Fibroblast of the aortic adventitia (primary cell): Measurements from ENCODE around the gene RALA. TPM values are rescaled to one million over a fixed set of nuclear protein-coding genes. Genes with fewer than 3 reads are reported as not detected.

Experiments used
- DNase-seq: peaks from one replicate; pipeline ENCODE4 v3.0.0-alpha.2; 2010; ENCODE audit warnings: low read depth
- H3K4me3 ChIP-seq: 2 replicates; pipeline ENCODE4 v1.5.1; 2011; ENCODE audit warnings: low read depth, mild to moderate bottlenecking, control low read depth, low read length, moderate library complexity
- total RNA-seq: library from RNA; depleted of rRNA; stranded (reverse); fragments of >200 nt; gene quantifications from 2 replicates; pipeline ENCODE4 v1.2.3, GENCODE V29; 2012; ENCODE audit warnings: low replicate concordance
- TF ChIP-seq, protein P1 (sequence below): IDR thresholded peaks from 2 replicates; pipeline ENCODE4 v1.5.1; 2011; ENCODE audit warnings: mild to moderate bottlenecking, low read length, control low read depth, inconsistent platforms; ENCODE audit not compliant: insufficient read depth

The RALA gene
- total RNA-seq, 1 donor = 42.7 TPM

DNA sequence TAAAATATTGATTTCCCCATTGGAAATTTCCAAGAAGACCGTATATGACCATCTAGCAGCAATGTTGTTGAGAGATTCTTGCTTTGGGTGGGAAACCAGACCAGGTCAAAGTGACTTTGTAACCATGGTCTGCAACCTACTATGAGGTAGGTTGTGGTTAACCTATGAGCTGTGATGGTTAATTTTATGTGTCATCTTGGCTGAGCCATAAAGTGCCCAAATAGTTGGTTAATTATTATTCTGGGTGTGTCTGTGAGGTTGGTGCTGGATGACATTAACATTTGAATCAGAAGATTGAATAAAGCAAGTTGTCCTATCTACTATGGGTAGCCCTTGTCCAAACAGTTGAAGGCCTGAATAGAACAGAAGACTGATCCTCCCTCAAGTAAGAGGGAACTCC is 18.3 kb upstream of the RALA start:
- TF ChIP-seq, protein P1, sequence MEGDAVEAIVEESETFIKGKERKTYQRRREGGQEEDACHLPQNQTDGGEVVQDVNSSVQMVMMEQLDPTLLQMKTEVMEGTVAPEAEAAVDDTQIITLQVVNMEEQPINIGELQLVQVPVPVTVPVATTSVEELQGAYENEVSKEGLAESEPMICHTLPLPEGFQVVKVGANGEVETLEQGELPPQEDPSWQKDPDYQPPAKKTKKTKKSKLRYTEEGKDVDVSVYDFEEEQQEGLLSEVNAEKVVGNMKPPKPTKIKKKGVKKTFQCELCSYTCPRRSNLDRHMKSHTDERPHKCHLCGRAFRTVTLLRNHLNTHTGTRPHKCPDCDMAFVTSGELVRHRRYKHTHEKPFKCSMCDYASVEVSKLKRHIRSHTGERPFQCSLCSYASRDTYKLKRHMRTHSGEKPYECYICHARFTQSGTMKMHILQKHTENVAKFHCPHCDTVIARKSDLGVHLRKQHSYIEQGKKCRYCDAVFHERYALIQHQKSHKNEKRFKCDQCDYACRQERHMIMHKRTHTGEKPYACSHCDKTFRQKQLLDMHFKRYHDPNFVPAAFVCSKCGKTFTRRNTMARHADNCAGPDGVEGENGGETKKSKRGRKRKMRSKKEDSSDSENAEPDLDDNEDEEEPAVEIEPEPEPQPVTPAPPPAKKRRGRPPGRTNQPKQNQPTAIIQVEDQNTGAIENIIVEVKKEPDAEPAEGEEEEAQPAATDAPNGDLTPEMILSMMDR = no peak
- no peak for DNase-seq

DNA sequence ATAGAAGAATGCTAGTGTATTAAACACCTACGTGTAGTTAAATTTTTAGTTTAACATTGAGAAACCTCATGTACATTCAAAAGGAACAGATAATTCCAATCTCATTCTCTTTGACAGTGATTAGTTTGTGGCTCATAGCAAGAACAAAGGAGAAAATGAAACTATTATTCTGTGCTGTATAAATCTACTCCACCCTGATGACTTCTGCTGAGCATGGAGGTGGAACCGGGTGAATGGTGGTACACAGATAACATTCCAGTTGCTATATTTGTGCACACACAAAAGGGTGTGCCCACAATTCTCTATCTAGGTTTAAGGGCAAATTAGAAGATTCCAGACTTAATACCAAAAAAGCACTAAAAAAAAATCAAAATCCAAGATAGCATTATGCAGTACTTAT is 17.0 kb upstream of the RALA start:
- no peak overlapping the region for H3K4me3 ChIP-seq
- peak; percentile 61 for DNase-seq
- TF ChIP-seq, protein P1 = no peak

More for the DNA sequence above, 18.3 kb upstream of the RALA start:
- no peak overlapping the region for H3K4me3 ChIP-seq

DNA sequence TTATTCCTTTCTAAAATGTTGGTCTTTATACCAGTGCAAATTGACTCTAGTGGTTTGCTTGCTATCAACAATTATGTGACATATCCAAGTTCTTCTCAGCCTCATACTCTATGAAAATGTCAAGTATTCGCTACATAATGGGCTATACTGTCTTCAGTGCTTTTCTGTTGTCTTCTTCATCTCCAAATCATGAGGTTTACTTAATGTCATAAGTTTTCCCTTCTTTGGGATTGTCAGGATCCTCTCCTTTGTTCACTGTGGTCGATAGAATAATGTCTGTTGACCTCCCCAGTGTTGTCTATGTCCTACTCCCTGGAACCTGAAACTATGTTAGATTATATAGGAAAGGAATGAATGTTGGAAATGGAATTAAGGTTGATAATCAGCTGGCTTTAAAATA is 16.4 kb upstream of the RALA start:
- TF ChIP-seq, protein P1 = no peak
- no peak for DNase-seq
- H3K4me3 ChIP-seq = no peak overlapping the region

DNA sequence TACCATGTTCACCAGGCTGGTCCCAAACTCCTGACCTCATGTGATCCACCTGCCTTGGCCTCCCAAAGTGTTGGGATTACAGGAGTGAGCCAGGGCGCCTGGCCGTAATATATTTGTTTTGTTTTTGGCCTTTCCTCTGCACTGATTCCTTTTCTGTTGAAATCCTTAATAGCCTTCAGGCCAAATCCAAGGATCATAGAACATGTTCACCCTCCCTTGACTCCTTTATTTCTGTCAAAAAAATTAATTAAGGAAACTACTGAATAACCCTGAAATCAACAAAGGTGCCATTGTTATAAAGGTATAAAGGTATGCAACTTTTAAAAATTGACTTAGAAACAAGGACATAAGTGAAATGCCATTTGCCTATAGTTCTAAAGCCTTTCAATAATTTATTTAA is 15.5 kb upstream of the RALA start:
- H3K4me3 ChIP-seq = no peak overlapping the region
- DNase-seq = no peak
- TF ChIP-seq, protein P1 = no peak

DNA sequence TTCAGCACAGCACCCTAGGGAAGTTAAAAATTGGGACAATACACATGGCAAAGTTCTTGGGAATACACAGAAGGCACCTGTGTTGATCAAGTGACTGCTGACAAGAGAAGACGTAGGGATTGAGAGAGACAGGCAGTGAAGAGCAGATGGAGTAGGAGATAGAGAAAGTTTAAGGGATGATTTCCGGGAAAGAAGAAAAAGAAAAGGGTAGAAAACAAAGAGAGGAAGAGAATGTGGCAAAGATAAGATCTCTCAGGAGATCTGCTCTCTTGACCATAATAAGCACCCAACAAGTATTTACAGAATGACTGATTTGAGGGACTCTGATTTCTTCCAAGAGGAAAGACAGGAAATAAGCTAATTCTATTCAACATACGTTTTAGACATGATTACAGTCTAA is 15.1 kb upstream of the RALA start:
- TF ChIP-seq, protein P1 = no peak
- H3K4me3 ChIP-seq = no peak overlapping the region
- no peak for DNase-seq

DNA sequence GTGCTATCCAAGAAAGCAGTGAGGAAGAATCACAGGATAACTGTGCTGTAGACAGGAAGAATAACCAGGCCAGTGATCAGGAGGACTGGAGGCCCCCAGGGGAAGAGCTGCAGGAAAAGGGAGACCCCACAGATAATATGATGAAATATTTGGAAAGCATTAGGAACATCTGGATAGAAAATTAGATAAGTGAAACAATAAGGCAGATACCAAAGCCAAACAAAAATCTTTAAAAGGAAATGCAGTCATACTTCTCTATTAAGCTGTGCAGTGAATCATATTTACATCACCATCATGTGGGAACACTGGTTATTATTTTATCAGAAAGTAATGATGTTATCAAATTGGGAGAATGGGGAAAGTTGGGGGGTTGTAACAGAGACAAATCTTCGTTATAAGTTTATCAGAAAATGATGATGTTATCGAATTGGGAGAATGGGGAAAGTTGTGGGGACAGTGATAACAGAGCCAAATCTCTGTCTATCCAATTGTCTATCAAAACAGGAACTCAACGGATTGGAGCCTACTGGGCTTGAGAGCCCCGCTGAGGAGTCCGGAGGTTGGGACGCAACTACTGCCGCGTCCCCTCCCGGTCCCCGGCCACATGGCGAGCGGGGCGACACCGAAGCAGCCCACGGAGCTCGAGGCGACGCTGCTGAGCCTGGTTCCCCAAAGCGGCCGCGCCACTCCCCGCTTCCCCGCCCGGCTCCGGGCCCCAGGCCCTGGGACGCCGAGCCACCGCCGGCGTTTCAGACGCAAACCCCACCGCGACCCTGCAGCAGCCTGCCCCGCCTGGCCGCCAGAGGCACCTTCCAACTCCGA is 14.0 kb upstream of the RALA start:
- peak overlapping the region; percentile 43 for H3K4me3 ChIP-seq
- TF ChIP-seq, protein P1 = peak; percentile 34
- DNase-seq = peak; percentile 92

DNA sequence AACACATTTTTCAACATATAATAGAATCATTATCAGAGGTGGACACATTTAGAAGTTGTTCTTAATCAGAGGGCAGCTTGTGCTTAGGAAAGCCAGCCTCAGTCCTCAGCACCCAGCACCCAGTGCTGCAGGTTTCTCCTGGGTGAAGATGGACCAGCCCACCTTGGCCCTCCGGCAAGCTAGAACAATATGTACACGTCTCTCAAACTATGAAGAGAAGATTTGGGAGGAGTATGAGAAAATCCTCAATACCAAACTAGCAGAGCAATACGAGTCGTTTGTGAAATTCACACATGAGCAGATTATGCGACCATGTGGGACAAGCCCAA is 13.5 kb upstream of the RALA start:
- TF ChIP-seq, protein P1 = no peak
- no peak for DNase-seq
- H3K4me3 ChIP-seq = peak overlapping the region; percentile 43
